GM18498 (cell line): ENCODE results near the gene COL4A5.

ENCODE experiments used
- ATAC-seq: cut with Tn5 transposase; IDR thresholded peaks from one replicate; pipeline ENCODE4 v1.9.1; 2021; ENCODE audit warnings: mild to moderate bottlenecking, moderate library complexity; ENCODE audit not compliant: unreplicated experiment

The COL4A5 gene

GRCh38 chrX:108737754-108738153 is 298.1 kb downstream of the COL4A5 start:
- ATAC-seq: no peak

DNA sequence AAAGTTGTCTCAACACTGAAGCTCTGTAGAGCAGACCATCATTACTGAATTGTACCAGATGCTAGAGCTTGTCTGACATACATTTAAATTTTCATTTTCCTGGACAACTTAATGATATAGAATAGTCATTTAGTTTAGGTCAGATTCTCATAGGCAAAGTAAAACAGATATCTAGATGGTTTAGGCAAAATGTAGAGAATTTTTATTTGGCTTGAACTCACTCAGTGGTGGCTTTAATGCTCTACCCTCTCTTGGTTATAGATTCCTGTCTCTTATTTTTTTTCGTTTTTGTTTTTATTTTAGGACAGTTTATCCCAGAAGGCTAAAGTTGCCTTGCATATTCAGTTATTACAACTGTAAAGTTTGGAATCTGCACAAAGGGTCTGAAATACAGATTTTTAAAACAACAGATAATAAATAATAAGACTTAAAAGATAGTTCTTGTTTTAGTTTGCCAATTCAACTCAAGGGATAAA is 300.7 kb downstream of the COL4A5 start:
- no peak for ATAC-seq
